AG10803 (cell line): ENCODE results near the gene CDH4.

Experiments
- DNase-seq: peaks from one replicate; pipeline ENCODE4 v3.0.0; 2010; ENCODE audit warnings: low read depth
- H3K4me3 ChIP-seq: 2 replicates; pipeline ENCODE4 v1.5.1; 2011; ENCODE audit warnings: mild to moderate bottlenecking, low read length, control low read depth
- TF ChIP-seq, protein P1 (sequence below): conservative IDR thresholded peaks from 2 replicates; pipeline ENCODE4 v1.5.1; 2011; ENCODE audit warnings: mild to moderate bottlenecking, low read length, control low read depth, inconsistent platforms

CDH4 gene

DNA sequence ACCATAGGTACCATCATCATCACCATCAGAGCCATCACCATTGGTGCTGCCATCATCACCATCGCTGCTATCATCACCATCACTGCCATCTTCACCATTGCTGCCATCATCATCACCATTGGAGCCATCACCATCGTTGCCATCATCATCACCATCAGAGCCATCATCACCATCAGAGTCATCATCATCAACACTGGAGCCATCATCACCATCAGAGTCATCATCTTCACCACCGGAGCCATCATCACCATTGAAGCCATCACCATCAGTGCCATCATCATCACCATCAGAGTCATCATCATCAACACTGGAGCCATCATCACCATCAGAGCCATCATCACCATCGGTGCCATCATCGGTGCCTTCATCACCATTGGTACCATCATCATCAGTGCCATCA, 474.9 kb downstream of the CDH4 start:
- no peak for DNase-seq
- no peak overlapping the region for H3K4me3 ChIP-seq
- TF ChIP-seq, protein P1, sequence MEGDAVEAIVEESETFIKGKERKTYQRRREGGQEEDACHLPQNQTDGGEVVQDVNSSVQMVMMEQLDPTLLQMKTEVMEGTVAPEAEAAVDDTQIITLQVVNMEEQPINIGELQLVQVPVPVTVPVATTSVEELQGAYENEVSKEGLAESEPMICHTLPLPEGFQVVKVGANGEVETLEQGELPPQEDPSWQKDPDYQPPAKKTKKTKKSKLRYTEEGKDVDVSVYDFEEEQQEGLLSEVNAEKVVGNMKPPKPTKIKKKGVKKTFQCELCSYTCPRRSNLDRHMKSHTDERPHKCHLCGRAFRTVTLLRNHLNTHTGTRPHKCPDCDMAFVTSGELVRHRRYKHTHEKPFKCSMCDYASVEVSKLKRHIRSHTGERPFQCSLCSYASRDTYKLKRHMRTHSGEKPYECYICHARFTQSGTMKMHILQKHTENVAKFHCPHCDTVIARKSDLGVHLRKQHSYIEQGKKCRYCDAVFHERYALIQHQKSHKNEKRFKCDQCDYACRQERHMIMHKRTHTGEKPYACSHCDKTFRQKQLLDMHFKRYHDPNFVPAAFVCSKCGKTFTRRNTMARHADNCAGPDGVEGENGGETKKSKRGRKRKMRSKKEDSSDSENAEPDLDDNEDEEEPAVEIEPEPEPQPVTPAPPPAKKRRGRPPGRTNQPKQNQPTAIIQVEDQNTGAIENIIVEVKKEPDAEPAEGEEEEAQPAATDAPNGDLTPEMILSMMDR = no peak

DNA sequence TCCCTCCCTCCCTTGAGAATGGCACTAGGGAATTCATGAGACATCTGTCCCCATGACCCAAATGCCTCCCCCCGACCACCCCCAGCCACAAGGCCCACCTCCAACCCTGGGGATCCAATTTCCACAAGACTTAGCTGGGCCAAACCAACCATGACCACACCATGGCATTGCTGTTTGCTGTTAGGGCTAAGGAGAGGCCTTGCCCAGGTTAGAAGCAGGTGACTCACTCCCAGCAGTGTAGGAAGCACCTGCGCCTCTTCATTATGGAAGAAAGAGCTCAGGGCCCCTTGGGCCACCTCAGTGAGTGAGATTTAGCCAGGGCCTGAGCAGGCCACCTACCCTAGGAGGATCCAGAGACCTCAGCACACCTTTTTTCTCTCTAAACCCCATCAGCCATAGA, 475.7 kb downstream of the CDH4 start:
- TF ChIP-seq, protein P1 = no peak
- no peak overlapping the region for H3K4me3 ChIP-seq
- DNase-seq = no peak

DNA sequence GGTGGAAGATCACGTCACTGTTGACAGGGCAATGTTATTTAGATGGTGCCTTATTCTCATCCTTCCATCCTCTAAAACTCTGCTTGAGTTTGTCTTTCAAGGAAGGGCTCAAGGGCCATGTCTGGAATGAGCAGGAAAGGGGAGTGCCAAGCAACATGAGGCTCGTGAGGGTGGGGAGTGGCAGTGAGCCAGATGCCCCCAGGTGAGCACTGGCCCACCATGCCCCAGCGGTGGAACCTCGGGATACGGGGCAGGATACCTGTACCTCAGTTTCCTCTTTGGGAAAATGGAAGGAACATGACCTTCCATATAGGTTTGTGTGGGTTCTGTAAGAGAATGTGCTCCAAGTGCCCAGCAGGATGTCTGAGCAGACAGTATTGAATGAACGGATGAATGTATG, 476.3 kb downstream of the CDH4 start:
- TF ChIP-seq, protein P1 = no peak
- DNase-seq = no peak
- no peak overlapping the region for H3K4me3 ChIP-seq

DNA sequence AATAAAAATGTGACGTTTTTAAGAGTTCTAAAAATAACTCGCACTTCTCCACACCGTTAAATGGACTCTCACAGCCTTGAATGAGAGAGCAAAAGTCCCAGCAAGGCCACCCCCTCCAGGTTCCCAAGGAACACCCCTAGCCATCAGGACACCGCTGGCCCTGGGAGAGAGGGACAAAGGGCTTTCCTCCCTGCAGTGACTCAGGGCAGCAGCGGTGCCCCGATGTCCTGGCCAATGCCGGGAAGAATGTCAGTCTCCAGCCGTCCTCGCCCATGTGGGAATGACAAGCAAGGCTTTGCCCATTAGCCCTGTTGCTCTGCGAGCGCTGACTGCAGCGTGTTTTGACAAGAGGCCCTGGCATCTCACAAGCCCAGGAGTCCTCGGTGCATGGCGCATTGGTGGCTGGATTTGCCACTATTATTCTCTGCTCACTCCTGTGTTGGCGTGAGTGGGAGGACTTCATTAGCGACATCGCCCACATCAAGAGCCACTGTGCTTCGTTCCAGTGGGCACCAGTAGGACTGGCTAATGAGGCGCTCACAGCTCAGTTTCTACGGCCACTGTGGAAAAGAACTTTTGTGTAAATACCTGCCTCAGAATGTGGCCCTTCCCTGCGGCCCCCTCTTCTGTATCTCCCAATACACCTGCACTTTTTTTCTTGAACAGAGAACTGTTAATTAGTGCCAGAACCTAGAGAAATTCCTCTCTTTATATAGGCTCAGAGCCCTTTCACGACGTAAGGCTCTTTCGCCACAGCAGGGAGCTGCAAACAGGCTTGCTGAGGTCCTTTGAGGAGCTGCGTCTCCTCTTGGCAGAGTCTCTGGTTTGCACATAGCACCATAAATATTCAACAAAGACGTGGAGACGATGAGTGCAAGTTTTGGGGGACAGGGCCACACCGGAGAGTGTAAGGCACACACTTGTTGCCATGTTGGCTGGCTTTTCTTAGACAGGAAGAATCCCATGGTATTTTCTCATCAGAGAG, 477.0 kb downstream of the CDH4 start:
- TF ChIP-seq, protein P1 = no peak
- no peak for DNase-seq
- H3K4me3 ChIP-seq = no peak overlapping the region

DNA sequence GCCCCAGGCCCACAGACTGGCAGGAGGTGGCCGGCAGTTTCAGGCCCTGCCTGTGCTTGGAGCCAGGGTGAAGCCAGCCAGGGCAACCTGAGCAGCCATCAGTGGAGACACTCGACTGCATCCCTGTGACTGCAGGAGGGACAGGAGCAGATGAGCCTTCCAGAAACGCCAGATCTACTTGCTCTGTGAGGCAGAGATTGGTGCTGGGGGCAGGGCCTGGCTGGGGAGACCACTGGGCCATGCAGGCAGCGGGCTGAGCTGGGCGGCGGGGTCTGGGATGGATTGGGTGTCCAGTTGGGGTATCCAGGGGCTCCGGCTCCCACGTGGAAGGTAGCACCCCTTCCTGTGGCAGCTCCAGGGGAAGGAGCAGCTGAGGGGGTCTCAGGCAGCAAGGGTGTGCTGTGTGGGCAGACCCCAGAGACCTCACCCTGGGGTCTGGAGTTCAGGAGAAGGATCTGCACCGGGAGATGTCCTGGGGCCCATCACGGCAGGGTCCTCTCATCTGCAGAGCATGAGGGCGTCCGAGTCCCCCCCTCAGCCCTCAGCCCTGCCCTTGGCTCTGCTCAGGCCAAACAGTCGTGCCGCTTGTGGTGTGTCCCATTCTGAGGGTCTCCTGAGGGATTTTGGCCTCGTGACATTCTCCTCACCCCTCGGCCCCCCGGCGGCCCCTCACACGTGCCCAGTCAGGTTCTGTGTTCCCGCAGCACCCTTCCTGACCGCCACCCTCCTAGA, 478.7 kb downstream of the CDH4 start:
- TF ChIP-seq, protein P1 = no peak
- no peak for DNase-seq
- no peak overlapping the region for H3K4me3 ChIP-seq

DNA sequence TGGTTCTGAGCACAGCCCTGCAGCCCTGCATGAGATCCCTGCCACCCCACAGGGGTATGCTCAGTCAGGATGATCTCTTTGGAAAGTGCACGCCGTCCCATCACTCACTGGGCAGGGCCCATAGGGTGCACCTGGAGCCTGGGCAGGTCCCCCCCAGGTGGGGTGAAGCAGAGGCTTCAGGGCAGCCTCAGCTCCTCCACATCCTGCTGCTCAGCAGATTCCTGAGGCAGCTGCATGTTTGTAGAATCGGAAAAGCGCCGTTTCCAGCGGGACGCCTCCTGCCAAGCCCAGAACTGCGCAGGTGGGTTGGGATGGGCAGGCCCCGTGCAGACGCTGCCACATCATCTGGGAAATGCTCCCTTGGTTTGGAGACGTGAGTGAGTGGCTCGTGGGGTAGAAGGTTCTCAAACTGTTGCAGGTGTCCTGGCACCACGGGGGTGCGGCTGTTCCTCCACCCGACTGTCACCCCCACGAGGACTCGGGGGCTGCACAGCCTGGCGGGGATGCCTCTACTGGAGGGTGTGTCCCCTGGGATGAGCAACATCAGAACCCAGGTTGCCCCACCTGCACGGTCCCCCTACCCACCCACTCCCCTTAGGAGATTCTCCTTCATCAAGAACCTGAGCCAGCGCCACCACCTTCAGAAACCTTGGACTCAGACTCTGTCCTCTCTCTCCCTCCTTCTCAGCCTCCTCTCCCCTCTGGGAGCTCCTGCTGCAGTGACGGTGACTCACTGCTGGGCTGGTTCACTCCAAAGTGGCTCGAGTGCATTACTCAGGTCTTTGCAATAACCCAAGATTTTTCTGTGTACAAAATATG, 479.5 kb downstream of the CDH4 start:
- TF ChIP-seq, protein P1 = no peak
- no peak overlapping the region for H3K4me3 ChIP-seq
- DNase-seq = peak; percentile 57
